ENCODE data around the gene CUTC. TPM values are rescaled to one million over a fixed set of nuclear protein-coding genes. Genes with fewer than 3 reads are reported as not detected.

CUTC gene
- total RNA-seq, 1 donor from 2014 or later, result 37.2 TPM

- intact Hi-C loops (cut with DNase I), result no loop called here
- ATAC-seq (ENCODE audit: poor library complexity) (no peak), DNase-seq (no peak)
These were observed 46.1 kb downstream of the CUTC start for GRCh38 chr10:99777918-99778714.

GRCh38 chr10:99779335-99779734 is 47.3 kb downstream of the CUTC start:
- no peak for DNase-seq
- intact Hi-C loops (cut with DNase I), result no loop called here
- no peak for ATAC-seq (ENCODE audit: poor library complexity)

GRCh38 chr10:99781734-99782429 is 49.8 kb downstream of the CUTC start:
- ATAC-seq (ENCODE audit: poor library complexity) (no peak), DNase-seq (no peak)
- intact Hi-C loops (cut with DNase I), result no loop called here

- DNase-seq, result no peak
- ATAC-seq (ENCODE audit: poor library complexity), result no peak
- intact Hi-C loops (cut with DNase I), result no loop called here
These were observed 50.6 kb downstream of the CUTC start, which contains the start of gene ABCC2 for GRCh38 chr10:99782447-99783286. Gene ABCC2 (plus strand): TSS chr10:99782640. CDS start chr10:99782845, 205 bp downstream.

- ATAC-seq (ENCODE audit: poor library complexity) (no peak), DNase-seq (no peak)
- intact Hi-C loops (cut with DNase I), result no loop called here
These were observed 52.1 kb downstream of the CUTC start for GRCh38 chr10:99784016-99784726.

GRCh38 chr10:99784727-99785441 is 52.9 kb downstream of the CUTC start:
- no peak for DNase-seq
- intact Hi-C loops (cut with DNase I), result no loop called here
- ATAC-seq (ENCODE audit: poor library complexity), result no peak

- intact Hi-C loops (cut with DNase I), result no loop called here
- DNase-seq, result no peak
- no peak for ATAC-seq (ENCODE audit: poor library complexity)
These were observed 53.6 kb downstream of the CUTC start for GRCh38 chr10:99785646-99786045.

- ATAC-seq (ENCODE audit: poor library complexity), result no peak
- no peak for DNase-seq
- intact Hi-C loops (cut with DNase I), result no loop called here
These were observed 55.3 kb downstream of the CUTC start for GRCh38 chr10:99787311-99787710.

GRCh38 chr10:99787782-99788445 is 55.9 kb downstream of the CUTC start:
- DNase-seq, result no peak
- intact Hi-C loops (cut with DNase I), result no loop called here
- no peak for ATAC-seq (ENCODE audit: poor library complexity)

- ATAC-seq (ENCODE audit: poor library complexity), result peak; percentile 89
- DNase-seq, result no peak
- intact Hi-C loops (cut with DNase I), result no loop called here
These were observed 56.7 kb downstream of the CUTC start for GRCh38 chr10:99788598-99789256.

- DNase-seq, result no peak
- ATAC-seq (ENCODE audit: poor library complexity), result no peak
- intact Hi-C loops (cut with DNase I), result no loop called here
These were observed 59.8 kb downstream of the CUTC start for GRCh38 chr10:99791831-99792230.

GRCh38 chr10:99793819-99794218 is 61.8 kb downstream of the CUTC start:
- ATAC-seq (ENCODE audit: poor library complexity), result no peak
- no peak for DNase-seq
- intact Hi-C loops (cut with DNase I), result no loop called here

- intact Hi-C loops (cut with DNase I), result no loop called here
- DNase-seq (no peak), ATAC-seq (ENCODE audit: poor library complexity) (no peak)
These were observed 64.9 kb downstream of the CUTC start for GRCh38 chr10:99796928-99797327.

GRCh38 chr10:99798031-99798430 is 66.0 kb downstream of the CUTC start:
- ATAC-seq (ENCODE audit: poor library complexity), result no peak
- intact Hi-C loops (cut with DNase I), result no loop called here
- no peak for DNase-seq

GRCh38 chr10:99798920-99799319 is 66.9 kb downstream of the CUTC start:
- no peak for ATAC-seq (ENCODE audit: poor library complexity)
- intact Hi-C loops (cut with DNase I), result no loop called here
- DNase-seq, result no peak

- intact Hi-C loops (cut with DNase I), result no loop called here
- DNase-seq, result no peak
- no peak for ATAC-seq (ENCODE audit: poor library complexity)
These were observed 67.6 kb downstream of the CUTC start for GRCh38 chr10:99799613-99800012.

- intact Hi-C loops (cut with DNase I), result no loop called here
- no peak for DNase-seq
- no peak for ATAC-seq (ENCODE audit: poor library complexity)
These were observed 72.4 kb downstream of the CUTC start for GRCh38 chr10:99804471-99804870.
